GM21390 (cell line): Measurements from ENCODE around the gene HORMAD2.
"Not testable (repeated sequence)": the region's sequence is repeated elsewhere in the genome, so short reads cannot be mapped to it uniquely, and the experiment has no call there.

Source experiments
- ATAC-seq: cut with Tn5 transposase; IDR thresholded peaks from one replicate; pipeline ENCODE4 v1.9.1; 2021; ENCODE audit not compliant: unreplicated experiment

HORMAD2 gene

DNA sequence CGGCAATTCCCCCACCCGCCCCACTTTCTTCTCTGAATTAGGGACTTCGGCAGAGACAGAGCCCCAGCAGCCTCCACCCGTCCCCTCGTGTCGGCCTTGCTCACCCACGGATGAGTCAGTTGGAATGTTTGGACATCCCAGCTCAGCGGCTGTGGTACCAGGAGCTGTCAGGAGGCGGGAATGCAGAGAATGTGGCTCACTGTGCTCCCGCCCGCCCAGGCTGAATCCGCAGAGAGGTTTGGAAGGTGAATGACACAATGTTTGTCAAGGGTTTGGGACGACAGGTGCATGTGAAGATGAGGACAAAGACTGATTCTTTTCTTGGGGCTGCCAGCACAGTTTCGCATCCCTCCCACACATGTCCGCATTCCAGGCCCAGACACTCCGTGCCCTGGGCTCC, 126.7 kb downstream of the HORMAD2 start:
- ATAC-seq, result no peak

DNA sequence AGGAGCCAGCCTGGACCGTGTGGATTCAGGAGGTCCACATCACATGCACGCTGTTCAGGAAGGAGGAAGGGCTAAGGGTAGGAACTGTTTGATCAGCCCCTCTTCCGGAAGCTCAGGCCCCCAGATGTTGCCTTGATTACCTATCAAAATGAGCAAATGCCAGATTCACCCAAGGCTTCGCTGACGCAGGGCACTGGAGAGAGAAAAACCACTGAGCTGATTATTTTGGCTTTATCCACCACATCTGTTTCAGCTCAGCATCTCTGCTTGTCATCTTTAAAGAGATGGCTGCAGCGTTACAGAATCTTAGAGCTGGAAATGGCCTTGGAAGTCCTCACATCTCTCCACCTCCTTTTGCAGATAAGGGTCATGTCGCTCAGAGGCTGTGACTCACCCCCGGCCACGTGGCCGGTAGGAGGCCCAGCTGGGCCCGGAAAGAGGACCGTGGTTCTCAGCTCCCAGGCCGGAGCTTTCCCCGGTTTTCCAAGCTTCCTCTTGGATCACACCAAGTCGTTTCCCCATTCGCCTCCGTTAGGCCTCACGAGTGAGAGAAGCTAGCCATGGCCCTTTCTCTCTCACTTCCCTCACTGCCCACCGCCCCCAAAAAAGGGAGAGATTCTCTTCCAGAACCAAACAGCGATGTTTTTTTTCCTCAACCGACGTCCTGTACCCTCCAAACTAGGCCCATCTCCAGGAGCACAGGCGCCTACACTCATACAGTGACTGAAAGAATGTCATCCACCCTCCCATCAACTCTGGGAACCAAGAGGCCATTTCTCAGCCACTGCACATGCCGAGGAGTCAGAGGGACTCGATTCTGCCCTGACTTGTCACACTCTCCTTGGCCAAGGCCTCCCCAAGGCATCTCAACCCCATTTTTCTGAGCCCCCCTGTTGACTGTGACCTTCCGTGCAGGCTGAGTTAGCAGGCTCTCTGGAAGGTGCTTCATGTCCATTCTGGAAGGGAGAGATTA, 128.7 kb downstream of the HORMAD2 start:
- ATAC-seq, result no peak

GRCh38 chr22:30209642-30210041, 129.4 kb downstream of the HORMAD2 start:
- no peak for ATAC-seq

- ATAC-seq, result no peak
Measured at GRCh38 chr22:30210235-30210909, 130.1 kb downstream of the HORMAD2 start.

- ATAC-seq, result no peak
Measured at GRCh38 chr22:30211124-30211820, 131.0 kb downstream of the HORMAD2 start.

DNA sequence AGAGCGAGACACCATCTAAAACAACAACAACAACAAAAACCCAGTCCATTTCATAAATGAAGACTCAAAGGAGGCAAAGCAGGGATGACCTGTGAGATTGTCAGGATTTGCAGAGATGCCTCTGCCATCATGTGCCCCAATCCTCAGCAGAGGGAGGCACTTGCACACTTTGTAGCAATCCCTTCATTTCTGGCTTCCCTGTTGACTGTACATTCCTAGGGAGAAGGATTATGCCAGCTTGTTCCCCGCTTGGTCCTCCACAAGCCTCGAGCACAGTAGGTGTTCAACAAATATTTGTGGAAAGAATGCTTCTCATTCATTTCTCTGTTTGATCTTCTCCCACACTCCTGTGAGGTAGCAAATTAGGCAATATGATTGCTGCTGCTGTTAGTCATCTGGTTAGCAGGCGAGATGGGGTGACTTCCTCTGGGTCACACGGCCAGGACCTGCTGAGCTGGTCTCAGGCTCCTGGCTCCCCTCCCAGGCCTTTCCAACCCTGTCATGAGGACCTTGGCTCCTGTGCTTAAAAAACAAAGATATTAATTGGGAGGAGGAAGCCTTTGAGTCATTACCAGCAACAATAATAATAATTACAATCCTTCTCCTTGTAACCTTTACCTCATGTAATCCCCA, 132.2 kb downstream of the HORMAD2 start:
- no peak for ATAC-seq

- no peak for ATAC-seq
Measured at GRCh38 chr22:30212996-30213441, 132.8 kb downstream of the HORMAD2 start.

DNA sequence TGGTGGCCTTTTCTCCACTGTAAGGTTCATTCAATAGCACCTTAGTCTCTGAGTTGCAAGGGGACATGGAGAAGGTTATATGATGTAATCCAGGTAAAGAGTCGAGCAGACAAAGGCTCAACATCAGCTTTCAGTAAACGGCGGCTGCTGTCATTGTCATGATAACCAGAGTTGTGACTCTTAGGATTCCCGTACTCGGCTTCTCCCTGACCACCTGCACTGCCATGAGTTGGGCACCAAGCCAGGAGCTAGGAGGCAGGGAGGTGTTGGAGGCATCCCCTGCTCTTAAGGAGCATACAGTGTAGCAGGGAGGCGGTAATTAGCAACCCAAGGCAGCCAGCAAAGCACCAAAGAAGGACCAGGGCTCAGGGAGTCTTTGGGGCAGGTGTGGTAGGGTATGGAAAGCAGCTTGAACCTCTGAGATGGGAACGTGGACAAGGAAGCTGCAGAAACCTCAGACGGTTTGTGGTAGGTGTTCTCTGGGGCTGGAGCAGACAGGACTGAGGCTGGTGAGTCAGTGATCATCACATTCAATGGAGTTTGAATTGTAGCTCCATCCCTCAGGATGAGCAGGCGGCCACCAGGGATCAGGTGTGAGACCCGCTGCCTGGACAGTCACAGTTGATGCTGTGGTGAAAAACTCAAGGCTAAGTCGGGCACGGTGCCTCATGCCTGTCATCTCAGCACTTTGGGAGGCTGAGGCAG, 134.6 kb downstream of the HORMAD2 start:
- no peak for ATAC-seq

DNA sequence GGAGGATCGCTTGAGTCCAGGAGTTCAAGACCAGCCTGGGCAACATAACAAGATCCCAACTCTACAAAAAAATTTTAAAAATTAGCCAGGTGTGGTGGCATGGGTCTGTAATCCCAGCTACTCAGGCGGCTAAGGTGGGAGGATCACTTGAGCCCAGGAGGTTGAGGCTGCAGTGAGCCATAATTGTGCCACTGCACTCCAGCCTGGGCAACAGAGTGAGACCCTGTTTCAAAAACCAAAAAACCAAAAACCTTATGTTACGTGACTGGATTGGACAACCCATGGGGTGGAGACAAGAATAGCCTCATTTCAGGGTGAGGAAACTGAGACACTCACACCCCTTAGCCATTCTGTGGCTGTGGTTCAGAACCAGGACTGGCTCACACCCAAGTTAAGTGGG, 136.0 kb downstream of the HORMAD2 start:
- ATAC-seq, result not testable (repeated sequence)

DNA sequence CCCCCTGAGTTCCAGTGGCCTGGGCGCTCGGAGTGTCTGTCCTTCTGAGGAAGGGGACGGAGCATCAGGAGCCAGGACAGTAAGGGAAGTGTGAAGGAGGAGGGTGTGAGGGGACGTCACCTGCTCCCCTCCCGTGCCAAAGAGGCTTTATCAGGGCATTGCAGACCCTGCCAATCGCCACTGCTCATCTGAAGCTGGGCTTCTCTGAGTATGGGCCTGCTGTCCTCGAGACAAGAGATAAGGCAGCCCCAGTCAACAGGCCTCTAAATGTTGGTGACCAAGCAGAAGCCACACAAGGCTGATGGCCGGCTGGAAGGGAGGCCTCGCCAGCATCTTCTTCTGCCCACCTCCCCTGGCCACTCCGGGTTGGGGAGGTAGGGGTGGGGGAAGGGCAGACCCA, 136.4 kb downstream of the HORMAD2 start:
- ATAC-seq, result no peak

DNA sequence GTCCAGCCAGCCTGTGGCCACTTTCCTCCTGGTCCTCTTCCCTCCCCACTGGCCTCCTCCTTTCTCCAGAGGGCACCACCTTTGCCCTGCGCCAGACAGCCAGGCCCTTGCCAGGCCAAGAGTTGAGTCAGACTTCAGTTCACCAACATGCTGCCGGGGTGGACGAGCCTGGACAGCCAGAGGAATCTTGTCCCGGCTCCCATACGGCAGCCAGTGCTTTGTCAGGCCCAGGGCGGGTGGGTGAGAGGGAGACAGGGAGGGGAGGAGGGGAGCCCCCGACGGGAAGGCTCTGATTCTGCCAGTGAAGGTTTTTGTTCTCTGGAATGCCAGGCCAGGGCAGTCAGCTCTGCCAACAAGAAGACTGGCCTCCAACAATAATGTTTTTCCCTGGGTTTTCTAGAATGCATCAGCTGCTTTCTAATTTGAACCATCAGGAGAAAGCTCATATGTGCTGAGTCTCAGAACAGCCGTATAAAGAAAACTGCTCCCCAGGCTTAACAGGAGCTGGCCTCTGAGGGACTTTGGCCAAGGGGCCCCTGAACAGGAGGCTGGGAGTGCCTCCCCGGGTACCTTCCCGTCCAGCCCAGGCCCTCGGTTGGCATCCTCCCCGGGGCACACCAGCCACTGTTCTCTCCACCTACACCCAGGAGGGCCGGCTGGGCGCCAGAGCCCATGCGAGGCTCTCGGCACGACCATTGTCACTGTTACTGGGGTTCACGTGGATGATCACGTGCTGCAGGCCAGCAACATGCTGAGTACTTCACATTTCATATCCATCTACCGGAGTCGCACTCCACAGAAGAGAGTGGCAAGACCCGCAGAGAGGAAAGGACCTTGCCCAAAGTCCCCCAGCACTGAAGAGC, 137.7 kb downstream of the HORMAD2 start:
- ATAC-seq, result no peak

DNA sequence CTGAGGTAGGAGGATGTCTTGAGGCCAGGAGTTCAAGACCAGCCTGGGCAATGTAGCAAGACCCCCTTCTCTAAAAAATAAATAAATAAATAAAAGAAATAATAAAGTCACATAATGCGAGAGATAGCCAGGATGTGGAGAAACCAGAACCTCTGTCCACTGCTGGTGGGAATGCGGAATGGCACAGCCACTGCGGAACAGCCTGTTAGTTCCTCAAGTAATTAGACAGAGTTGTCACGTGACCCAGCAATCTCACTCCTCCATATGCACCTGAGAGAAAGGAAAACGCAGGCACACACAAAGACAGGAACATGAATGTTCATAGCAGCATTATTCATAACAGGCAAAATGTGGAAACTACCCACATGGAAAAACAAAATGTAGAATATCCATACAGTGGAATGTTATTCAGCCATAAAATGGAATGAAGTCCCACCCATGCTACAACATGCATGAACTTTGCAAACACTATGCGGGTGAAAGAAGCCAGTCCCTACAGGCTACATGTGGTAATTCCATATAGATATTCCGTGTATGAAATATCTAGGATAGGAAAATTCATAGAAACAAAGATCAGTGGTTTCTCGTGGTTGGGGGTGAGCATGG, 138.9 kb downstream of the HORMAD2 start:
- no peak for ATAC-seq

DNA sequence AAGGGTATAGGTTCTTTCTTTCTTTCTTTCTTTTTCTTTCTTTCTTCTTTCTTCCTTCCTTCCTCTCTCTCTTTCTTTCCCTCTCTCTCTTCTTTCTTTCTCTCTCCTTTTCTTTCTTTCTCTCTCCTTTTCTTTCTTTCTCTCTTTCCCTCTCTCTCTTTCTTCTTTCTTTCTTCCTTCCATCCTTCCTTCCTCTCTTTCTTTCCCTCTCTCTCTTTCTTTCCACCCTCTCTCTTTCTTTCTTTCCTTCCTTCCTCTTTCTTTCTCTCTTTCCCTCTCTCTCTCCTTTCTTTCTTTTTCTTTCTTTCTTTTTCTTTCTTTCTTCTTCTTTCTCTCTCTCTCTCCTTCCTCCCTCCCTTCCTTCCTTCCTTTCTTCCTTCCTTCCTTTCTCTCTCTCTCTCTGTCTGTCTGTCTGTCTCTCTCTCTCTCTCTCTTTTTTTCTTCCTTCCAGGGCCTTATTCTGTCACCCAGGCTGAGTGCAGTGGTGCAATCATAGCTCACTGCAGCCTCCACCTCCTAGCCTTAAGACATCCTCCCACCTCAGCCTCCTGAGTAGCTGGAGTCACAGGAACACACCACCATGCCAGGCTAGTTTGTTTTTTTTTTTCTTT, 139.5 kb downstream of the HORMAD2 start:
- no peak for ATAC-seq

- ATAC-seq, result no peak
Measured at GRCh38 chr22:30220338-30221012, 140.2 kb downstream of the HORMAD2 start.

- ATAC-seq, result no peak
Measured at GRCh38 chr22:30221121-30221992, 141.1 kb downstream of the HORMAD2 start.

DNA sequence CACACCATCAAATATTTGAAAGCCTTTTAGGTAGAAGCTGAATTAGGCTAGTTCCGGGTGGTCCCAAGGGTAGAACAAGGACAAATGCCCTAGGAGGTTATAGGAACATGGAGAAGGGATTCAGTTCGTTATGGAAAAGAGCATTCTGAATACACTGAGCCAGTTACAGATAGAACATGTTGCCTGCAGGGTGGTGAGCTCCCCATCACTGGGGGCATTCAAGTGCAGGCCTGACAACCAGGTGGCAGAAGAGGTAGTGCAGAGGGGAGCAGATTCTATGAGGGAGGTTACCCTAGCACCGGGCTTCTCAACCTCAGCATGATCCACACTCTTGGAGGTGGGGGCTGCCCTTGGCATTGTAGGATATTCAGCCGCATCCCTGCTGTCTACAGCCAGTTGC, 142.1 kb downstream of the HORMAD2 start:
- ATAC-seq, result no peak

DNA sequence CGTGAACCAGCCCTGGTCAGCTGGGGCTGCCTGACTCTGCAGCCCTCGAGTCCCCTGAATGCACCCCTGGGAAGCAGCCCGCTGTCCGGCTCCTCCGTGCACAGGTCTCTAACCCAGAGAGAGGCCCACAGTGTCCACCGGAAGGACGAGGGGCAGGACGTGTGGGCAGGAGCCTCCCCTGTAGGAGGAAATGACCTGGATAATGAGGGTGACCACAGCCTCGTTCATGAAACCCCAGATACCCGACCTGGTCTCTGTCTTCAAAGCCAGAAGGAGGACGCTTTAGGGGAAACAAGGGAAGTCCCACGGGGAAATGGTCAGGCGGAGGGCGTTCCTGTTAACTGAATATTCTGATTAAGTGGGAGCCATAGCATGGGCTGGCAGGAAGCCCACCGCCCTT, 143.0 kb downstream of the HORMAD2 start:
- ATAC-seq, result no peak
